HCT116 (cell line): ENCODE results near the gene UGT1A9. TPM values are rescaled to one million over a fixed set of nuclear protein-coding genes. Genes with fewer than 3 reads are reported as not detected.
A peak's percentile ranks its signal among the peaks of the same experiment; 100 is the strongest.

Experiments used
- ATAC-seq: fragments of 200-7000 bp; cut with Tn5 transposase; 2 replicates; pipeline ENCODE4 v1.9.1; 2020; ENCODE audit warnings: mild to moderate bottlenecking, moderate library complexity
- BruUV-seq: library from RNA; stranded (reverse); fragments of 400-500 nt; replicated peaks from 2 replicates; lab custom pipeline; 2021; lab: Mats Ljungman, UMichigan
- CTCF ChIA-PET: fragments of 300-600 bp; sonication (Branson Sonifier 250); formaldehyde crosslinking; loops from one replicate; lab custom pipeline; 2021; ENCODE audit warnings: antibody characterized with exemption; lab: Charles Lee
- POLR2A ChIA-PET: fragments of 300-600, 350-600 bp; sonication (Branson Sonifier 250); formaldehyde crosslinking; loops from one replicate; lab custom pipeline; 2021; ENCODE audit warnings: antibody characterized with exemption; lab: Charles Lee
- RAD21 ChIA-PET, 2 experiments: fragments of 300-600 bp; sonication (Branson Sonifier 250); formaldehyde crosslinking; loops; one replicate each; lab custom pipeline; 2023; ENCODE audit warnings: low total read pairs in 2 of 2; ENCODE audit not compliant: uncharacterized antibody in 2 of 2, unreplicated experiment in 2 of 2, low non-redundant PET in 1 of 2; lab: Charles Lee
- DNase-seq: peaks from one replicate; pipeline ENCODE4 v3.0.0-alpha.2; 2010; ENCODE audit warnings: low read depth, low spot score
- H2AFZ ChIP-seq: fragments of 200-600 bp; shearing (Covaris generic), sonication (generic); 2 replicates; pipeline ENCODE4 v1.6.1; 2017; ENCODE audit warnings: low read depth, mixed run types, mixed read lengths, antibody characterized with exemption, low read length; ENCODE audit not compliant: poor library complexity, severe bottlenecking
- H3K27ac ChIP-seq: 2 replicates; pipeline ENCODE4 v1.5.1; 2012; ENCODE audit warnings: low read depth, low read length
- H3K27me3 ChIP-seq: fragments of 200-600 bp; sonication (generic); 2 replicates; pipeline ENCODE4 v1.6.1; 2016; ENCODE audit warnings: mixed run types, low read length, mixed read lengths; ENCODE audit not compliant: insufficient read depth
- H3K36me3 ChIP-seq, 2 experiments: fragments of 200-500 bp in 1 of 2; fragments of 200-600 bp in 1 of 2; sonication (Bioruptor generic) in 1 of 2; sonication (generic) in 1 of 2; 2 replicates each; pipeline versions ENCODE4 v1.5.1 to v1.6.1; 2014 to 2016; ENCODE audit warnings: low read length in 2 of 2, inconsistent platforms in 1 of 2, mixed read lengths in 1 of 2, mixed run types in 1 of 2; ENCODE audit not compliant: insufficient read depth in 2 of 2, control insufficient read depth in 1 of 2
- H3K4me1 ChIP-seq, 2 experiments: fragments of 200-600 bp in 1 of 2; sonication (generic) in 1 of 2; 2 replicates each; pipeline versions ENCODE4 v1.5.1 to v1.6.1; 2012 to 2017; ENCODE audit warnings: low read length in 2 of 2, inconsistent platforms in 1 of 2, mild to moderate bottlenecking in 1 of 2, mixed read lengths in 1 of 2, mixed run types in 1 of 2, moderate library complexity in 1 of 2; ENCODE audit not compliant: insufficient read depth in 2 of 2, control insufficient read depth in 1 of 2
- H3K4me2 ChIP-seq: fragments of 200-600 bp; sonication (generic); 2 replicates; pipeline ENCODE4 v1.6.1; 2017; ENCODE audit warnings: mixed run types, low read length, mixed read lengths
- H3K4me3 ChIP-seq, 2 experiments: fragments of 200-600 bp in 1 of 2; sonication (generic) in 1 of 2; replicated peaks in 1 of 2; 2 replicates each; pipeline ENCODE4 v1.5.1; 2011 to 2016; ENCODE audit warnings: low read length in 2 of 2, control low read depth in 1 of 2, low read depth in 1 of 2, mild to moderate bottlenecking in 1 of 2, mixed read lengths in 1 of 2, mixed run types in 1 of 2
- H3K79me2 ChIP-seq: fragments of 200-600 bp; sonication (generic); 2 replicates; pipeline ENCODE4 v1.6.1; 2017; ENCODE audit warnings: mild to moderate bottlenecking, mixed run types, low read length, moderate library complexity, mixed read lengths; ENCODE audit not compliant: insufficient read depth
- H3K9ac ChIP-seq: fragments of 200-600 bp; sonication (generic); 2 replicates; pipeline ENCODE4 v1.6.1; 2016; ENCODE audit warnings: low read length, mixed read lengths
- H3K9me2 ChIP-seq: fragments of 200-600 bp; sonication (generic), shearing (Covaris generic); 2 replicates; pipeline ENCODE4 v1.6.1; 2017; ENCODE audit warnings: mixed run types, mild to moderate bottlenecking, moderate library complexity; ENCODE audit not compliant: insufficient read depth
- H3K9me3 ChIP-seq, 2 experiments: fragments of 200-500 bp in 1 of 2; fragments of 200-600 bp in 1 of 2; sonication (Bioruptor generic) in 1 of 2; sonication (generic) in 1 of 2; 2 replicates each; pipeline ENCODE4 v1.6.1; 2014 to 2017; ENCODE audit warnings: low read length in 2 of 2, mixed read lengths in 2 of 2, inconsistent platforms in 1 of 2, low read depth in 1 of 2, mild to moderate bottlenecking in 1 of 2, mixed run types in 1 of 2, moderate library complexity in 1 of 2; ENCODE audit not compliant: control insufficient read depth in 1 of 2, insufficient read depth in 1 of 2
- H4K20me1 ChIP-seq: fragments of 200-600 bp; sonication (generic), shearing (Covaris generic); 2 replicates; pipeline ENCODE4 v1.6.1; 2017; ENCODE audit warnings: mixed run types, mild to moderate bottlenecking, moderate library complexity; ENCODE audit not compliant: insufficient read depth
- ELF1 ChIP-seq: IDR thresholded peaks from 2 replicates; pipeline ENCODE4 v1.6.1; 2012; ENCODE audit warnings: low read depth, borderline replicate concordance
- RAD21 ChIP-seq: IDR thresholded peaks from 2 replicates; pipeline ENCODE4 v1.6.1; 2012; ENCODE audit warnings: low read depth, mild to moderate bottlenecking
- SP1 ChIP-seq: IDR thresholded peaks from 2 replicates; pipeline ENCODE4 v1.6.1; 2012; ENCODE audit warnings: low read depth
- YY1 ChIP-seq: IDR thresholded peaks from 2 replicates; pipeline ENCODE4 v1.6.1; 2011; ENCODE audit warnings: low read length, low read depth, moderate library complexity, mild to moderate bottlenecking; ENCODE audit not compliant: insufficient replicate concordance; ENCODE audit errors: extremely low read depth
- intact Hi-C: fragments of 100-400 bp; cut with micrococcal nuclease; formaldehyde crosslinking; loops from 2 replicates; pipeline ENCODE4 v1.10.0; 2022
- total RNA-seq: library from RNA; stranded (reverse); gene quantifications from one replicate; pipeline ENCODE4 v1.2.1, GENCODE V29; 2021; ENCODE audit not compliant: unreplicated experiment
- TF ChIP-seq, protein P1 (sequence below): IDR thresholded peaks from 2 replicates; pipeline ENCODE4 v1.6.1; 2011; ENCODE audit warnings: mild to moderate bottlenecking, low read length, moderate library complexity; ENCODE audit not compliant: insufficient replicate concordance; ENCODE audit errors: extremely low read depth
- TF ChIP-seq, protein P2 (sequence below): IDR thresholded peaks from 2 replicates; pipeline ENCODE4 v1.6.1; 2012
- TF ChIP-seq, protein P3 (sequence below), 3 experiments: fragments of 200-600 bp in 1 of 3; sonication (generic) in 1 of 3; IDR thresholded peaks in 2 of 3; conservative IDR thresholded peaks in 1 of 3; 2 replicates each; pipeline ENCODE4 v1.5.1; 2012 to 2017; ENCODE audit warnings: low read depth in 2 of 3, low read length in 2 of 3, antibody characterized with exemption in 1 of 3, borderline replicate concordance in 1 of 3, control low read depth in 1 of 3, mild to moderate bottlenecking in 1 of 3, mixed read lengths in 1 of 3, mixed run types in 1 of 3, moderate library complexity in 1 of 3; ENCODE audit not compliant: insufficient read depth in 1 of 3

The UGT1A9 gene
- total RNA-seq, 1 experiment from 2014 or later, result not detected

DNA sequence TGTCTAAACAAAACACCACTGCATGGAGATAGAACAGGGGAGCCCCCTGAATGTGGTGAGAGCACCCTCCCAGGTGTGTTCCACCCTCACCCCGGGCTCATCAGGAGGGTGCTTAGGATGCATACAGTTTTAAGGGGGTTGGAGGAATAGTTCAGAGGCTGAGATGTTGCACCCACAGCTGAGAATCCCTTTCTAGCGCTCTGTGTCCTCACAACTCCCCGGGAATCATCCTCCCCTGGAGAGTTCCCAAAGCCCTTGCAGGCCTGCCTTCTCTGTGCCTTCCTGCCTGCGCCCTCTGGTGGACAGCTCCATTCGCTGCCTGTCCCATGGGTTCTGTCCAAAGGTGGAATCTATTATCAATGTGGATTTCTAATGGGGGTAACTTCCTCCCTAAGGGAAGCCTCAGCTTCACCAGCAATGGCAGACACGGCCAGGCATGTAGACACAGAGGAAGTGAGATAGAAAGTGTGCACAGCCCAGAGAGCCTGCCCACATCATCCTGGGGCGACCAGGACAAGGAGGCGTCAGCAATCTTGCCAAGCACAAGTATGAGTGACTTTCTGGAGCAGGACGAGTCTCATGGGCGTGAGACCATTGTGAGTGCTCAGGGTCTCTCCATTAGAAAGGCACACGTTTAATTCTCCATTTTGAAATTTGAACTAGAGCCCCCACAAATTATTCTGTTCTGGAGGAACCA lies 39.8 kb downstream of the UGT1A9 start:
- BruUV-seq, result no TSS peak
- no peak overlapping the region for H3K9ac ChIP-seq
- intact Hi-C loops, result loop anchor here (1.0 kb wide), 1 partner anchor 307 kb away; no protein-coding TSS in a partner anchor
- TF ChIP-seq, protein P1, sequence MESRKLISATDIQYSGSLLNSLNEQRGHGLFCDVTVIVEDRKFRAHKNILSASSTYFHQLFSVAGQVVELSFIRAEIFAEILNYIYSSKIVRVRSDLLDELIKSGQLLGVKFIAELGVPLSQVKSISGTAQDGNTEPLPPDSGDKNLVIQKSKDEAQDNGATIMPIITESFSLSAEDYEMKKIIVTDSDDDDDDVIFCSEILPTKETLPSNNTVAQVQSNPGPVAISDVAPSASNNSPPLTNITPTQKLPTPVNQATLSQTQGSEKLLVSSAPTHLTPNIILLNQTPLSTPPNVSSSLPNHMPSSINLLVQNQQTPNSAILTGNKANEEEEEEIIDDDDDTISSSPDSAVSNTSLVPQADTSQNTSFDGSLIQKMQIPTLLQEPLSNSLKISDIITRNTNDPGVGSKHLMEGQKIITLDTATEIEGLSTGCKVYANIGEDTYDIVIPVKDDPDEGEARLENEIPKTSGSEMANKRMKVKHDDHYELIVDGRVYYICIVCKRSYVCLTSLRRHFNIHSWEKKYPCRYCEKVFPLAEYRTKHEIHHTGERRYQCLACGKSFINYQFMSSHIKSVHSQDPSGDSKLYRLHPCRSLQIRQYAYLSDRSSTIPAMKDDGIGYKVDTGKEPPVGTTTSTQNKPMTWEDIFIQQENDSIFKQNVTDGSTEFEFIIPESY, result no peak
- TF ChIP-seq SP1 (no peak), ELF1 (no peak), RAD21 (peak; percentile 86), YY1 (peak; percentile 16)
- TF ChIP-seq, protein P2, sequence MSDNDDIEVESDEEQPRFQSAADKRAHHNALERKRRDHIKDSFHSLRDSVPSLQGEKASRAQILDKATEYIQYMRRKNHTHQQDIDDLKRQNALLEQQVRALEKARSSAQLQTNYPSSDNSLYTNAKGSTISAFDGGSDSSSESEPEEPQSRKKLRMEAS, result no peak
- TF ChIP-seq, protein P3, sequence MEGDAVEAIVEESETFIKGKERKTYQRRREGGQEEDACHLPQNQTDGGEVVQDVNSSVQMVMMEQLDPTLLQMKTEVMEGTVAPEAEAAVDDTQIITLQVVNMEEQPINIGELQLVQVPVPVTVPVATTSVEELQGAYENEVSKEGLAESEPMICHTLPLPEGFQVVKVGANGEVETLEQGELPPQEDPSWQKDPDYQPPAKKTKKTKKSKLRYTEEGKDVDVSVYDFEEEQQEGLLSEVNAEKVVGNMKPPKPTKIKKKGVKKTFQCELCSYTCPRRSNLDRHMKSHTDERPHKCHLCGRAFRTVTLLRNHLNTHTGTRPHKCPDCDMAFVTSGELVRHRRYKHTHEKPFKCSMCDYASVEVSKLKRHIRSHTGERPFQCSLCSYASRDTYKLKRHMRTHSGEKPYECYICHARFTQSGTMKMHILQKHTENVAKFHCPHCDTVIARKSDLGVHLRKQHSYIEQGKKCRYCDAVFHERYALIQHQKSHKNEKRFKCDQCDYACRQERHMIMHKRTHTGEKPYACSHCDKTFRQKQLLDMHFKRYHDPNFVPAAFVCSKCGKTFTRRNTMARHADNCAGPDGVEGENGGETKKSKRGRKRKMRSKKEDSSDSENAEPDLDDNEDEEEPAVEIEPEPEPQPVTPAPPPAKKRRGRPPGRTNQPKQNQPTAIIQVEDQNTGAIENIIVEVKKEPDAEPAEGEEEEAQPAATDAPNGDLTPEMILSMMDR (IDR thresholded peaks at IDR 0.05 in 2 of 3, conservative IDR thresholded peaks at IDR 0.05 in 1 of 3; ENCODE audit: borderline replicate concordance in 1 of 3, insufficient read depth in 1 of 3, low read depth in 2 of 3, low read length in 2 of 3), result peak; percentile 61 to 97 (median 96); a peak in 5 of 6 replicates
- H3K9me3 ChIP-seq, result no peaks in the 10 kb centered on the region
- no peaks in the 10 kb centered on the region for H3K36me3 ChIP-seq
- no peaks in the 10 kb centered on the region for H4K20me1 ChIP-seq
- H2AFZ ChIP-seq, result peak overlapping the region; percentile 52
- ATAC-seq, result peak; percentile 98
- peaks cover 11% of the 10 kb centered on the region; the same call in 1 of the 2 replicates for H3K27me3 ChIP-seq
- DNase-seq, result peak; percentile 47
- H3K27ac ChIP-seq, result no peak overlapping the region
- H3K9me2 ChIP-seq, result no peaks in the 10 kb centered on the region
- no peak overlapping the region for H3K4me3 ChIP-seq
- RAD21 ChIA-PET, result no interaction called here
- POLR2A ChIA-PET, result no interaction called here
- H3K79me2 ChIP-seq, result no peaks in the 10 kb centered on the region
- H3K4me1 ChIP-seq, result no peaks in the 10 kb centered on the region
- no peak overlapping the region for H3K4me2 ChIP-seq
- CTCF ChIA-PET, result interaction anchor here (1.1 to 1.4 kb wide), 4 partner anchors 17 to 305 kb away, joined by 3 to 5 read pairs (median 3); partner anchors contain the start of gene UGT1A3
